GM10266 (cell line): ENCODE results near the gene ASIC4.

Experiments
- DNase-seq: peaks from one replicate; pipeline ENCODE4 v3.0.0; 2012; ENCODE audit errors: extremely low spot score
- CTCF ChIP-seq: IDR thresholded peaks from 2 replicates; pipeline ENCODE4 v1.5.1; 2012; ENCODE audit warnings: mild to moderate bottlenecking, low read depth; ENCODE audit not compliant: control insufficient read depth, insufficient read depth; ENCODE audit errors: missing control alignments

ASIC4 gene

GRCh38 chr2:219531639-219532377 is 17.5 kb downstream of the ASIC4 start:
- no peak for DNase-seq

GRCh38 chr2:219532378-219532649 is 18.0 kb downstream of the ASIC4 start:
- DNase-seq, result no peak
- no peak for TF ChIP-seq CTCF

More at GRCh38 chr2:219531639-219532377, 17.5 kb downstream of the ASIC4 start:
- no peak for TF ChIP-seq CTCF

- DNase-seq, result no peak
- no peak for TF ChIP-seq CTCF
These were observed 19.8 kb downstream of the ASIC4 start for GRCh38 chr2:219533930-219534661.

GRCh38 chr2:219536425-219536824 is 22.1 kb downstream of the ASIC4 start:
- no peak for DNase-seq
- TF ChIP-seq CTCF, result no peak

- no peak for DNase-seq
- TF ChIP-seq CTCF, result no peak
These were observed 22.7 kb downstream of the ASIC4 start for GRCh38 chr2:219536967-219537366.

GRCh38 chr2:219537657-219538488 is 23.6 kb downstream of the ASIC4 start:
- no peak for TF ChIP-seq CTCF
- DNase-seq, result no peak

GRCh38 chr2:219538504-219538951 is 24.2 kb downstream of the ASIC4 start:
- no peak for TF ChIP-seq CTCF
- DNase-seq, result no peak
